Trophoblast cell (in vitro differentiated cells and primary cell): ENCODE data around the gene PTPRU.

Experiments used
- DNase-seq, 2 donors: peaks; one replicate each; pipeline ENCODE4 v3.0.0-alpha.2; 2016
- H2AFZ ChIP-seq: 2 replicates; pipeline ENCODE4 v1.6.1; 2013; ENCODE audit warnings: low read length, moderate library complexity, mild to moderate bottlenecking; ENCODE audit not compliant: insufficient read depth, poor library complexity
- H2AK5ac ChIP-seq: 2 replicates; pipeline ENCODE4 v1.6.1; 2013; ENCODE audit warnings: mild to moderate bottlenecking, low read length
- H2BK120ac ChIP-seq: 2 replicates; pipeline ENCODE4 v1.6.1; 2013; ENCODE audit warnings: low read length, mild to moderate bottlenecking, moderate library complexity; ENCODE audit not compliant: insufficient read depth, poor library complexity
- H2BK12ac ChIP-seq: 2 replicates; pipeline ENCODE4 v1.6.1; 2013; ENCODE audit warnings: mild to moderate bottlenecking, low read length, moderate library complexity
- H2BK5ac ChIP-seq: 2 replicates; pipeline ENCODE4 v1.6.1; 2013; ENCODE audit warnings: low read length, low read depth, moderate library complexity, mild to moderate bottlenecking; ENCODE audit not compliant: poor library complexity
- H3K14ac ChIP-seq: 2 replicates; pipeline ENCODE4 v1.6.1; 2013; ENCODE audit warnings: mild to moderate bottlenecking, low read length
- H3K18ac ChIP-seq: 2 replicates; pipeline ENCODE4 v1.6.1; 2013; ENCODE audit warnings: mild to moderate bottlenecking, low read length
- H3K23ac ChIP-seq: 2 replicates; pipeline ENCODE4 v1.6.1; 2013; ENCODE audit warnings: low read length
- H3K27ac ChIP-seq: 2 replicates; pipeline ENCODE4 v1.5.1; 2013; ENCODE audit warnings: low read depth, mild to moderate bottlenecking, inconsistent platforms, low read length, moderate library complexity
- H3K27me3 ChIP-seq: 2 replicates; pipeline ENCODE4 v1.6.1; 2013; ENCODE audit warnings: inconsistent platforms, mild to moderate bottlenecking, low read length, moderate library complexity; ENCODE audit not compliant: insufficient read depth
- H3K36me3 ChIP-seq, 2 experiments: 1 replicate in 1 of 2; 2 replicates in 1 of 2; pipeline ENCODE4 v1.6.1; 2013; ENCODE audit warnings: low read length in 2 of 2, mild to moderate bottlenecking in 2 of 2, moderate library complexity in 1 of 2; ENCODE audit not compliant: insufficient read depth in 2 of 2, control insufficient read depth in 1 of 2
- H3K4ac ChIP-seq: 2 replicates; pipeline ENCODE4 v1.6.1; 2013; ENCODE audit warnings: low read depth, mild to moderate bottlenecking, low read length, moderate library complexity
- H3K4me1 ChIP-seq, 2 experiments: 1 replicate in 1 of 2; 2 replicates in 1 of 2; pipeline ENCODE4 v1.6.1; 2013; ENCODE audit warnings: low read length in 2 of 2, mild to moderate bottlenecking in 2 of 2, moderate library complexity in 1 of 2; ENCODE audit not compliant: insufficient read depth in 2 of 2, control insufficient read depth in 1 of 2
- H3K4me2 ChIP-seq: 2 replicates; pipeline ENCODE4 v1.6.1; 2013; ENCODE audit warnings: inconsistent platforms, mild to moderate bottlenecking, low read length, moderate library complexity
- H3K4me3 ChIP-seq: 2 replicates; pipeline ENCODE4 v1.5.1; 2013; ENCODE audit warnings: mild to moderate bottlenecking, low read depth, low read length, inconsistent platforms
- H3K79me1 ChIP-seq: one replicate; pipeline ENCODE4 v1.6.1; 2013; ENCODE audit warnings: low read length
- H3K79me2 ChIP-seq: 2 replicates; pipeline ENCODE4 v1.6.1; 2013; ENCODE audit warnings: low read length, mild to moderate bottlenecking; ENCODE audit not compliant: control insufficient read depth, insufficient read depth, poor library complexity
- H3K9ac ChIP-seq: 2 replicates; pipeline ENCODE4 v1.6.1; 2013; ENCODE audit warnings: mild to moderate bottlenecking, low read length
- H3K9me3 ChIP-seq: 2 replicates; pipeline ENCODE4 v1.6.1; 2013; ENCODE audit warnings: low read depth, mild to moderate bottlenecking, control low read depth, inconsistent platforms, low read length; ENCODE audit not compliant: insufficient read depth
- H4K12ac ChIP-seq: 2 replicates; pipeline ENCODE4 v1.6.1; 2013; ENCODE audit warnings: low read depth, mild to moderate bottlenecking, low read length, moderate library complexity
- H4K8ac ChIP-seq: 2 replicates; pipeline ENCODE4 v1.6.1; 2013; ENCODE audit warnings: low read depth, mild to moderate bottlenecking, low read length, moderate library complexity
- H4K91ac ChIP-seq: one replicate; pipeline ENCODE4 v1.6.1; 2013; ENCODE audit warnings: low read depth, mild to moderate bottlenecking, low read length, moderate library complexity
- WGBS: extraction: QIAGEN DNeasy Blood & Tissue Kit; methylation state at CpG from one replicate; pipeline ENCODE4 v1.1.7; 2013; ENCODE audit warnings: missing lambda C conversion rate; ENCODE audit not compliant: insufficient read length, insufficient coverage; ENCODE audit errors: extremely low coverage; 5-methylcytosine and 5-hydroxymethylcytosine counted together

PTPRU gene

GRCh38 chr1:29208442-29208841 is 27.9 kb upstream of the PTPRU start:
- no peaks in the 10 kb centered on the region for H3K79me2 ChIP-seq
- H2BK12ac ChIP-seq, result no peak overlapping the region
- peaks cover 26% of the 10 kb centered on the region in 2 experiments for H3K36me3 ChIP-seq
- H2BK120ac ChIP-seq, result no peak overlapping the region
- no peak overlapping the region for H3K23ac ChIP-seq
- no peak overlapping the region for H2AK5ac ChIP-seq
- H3K9me3 ChIP-seq, result no peaks in the 10 kb centered on the region
- no peak overlapping the region for H3K4me2 ChIP-seq
- no peak overlapping the region for H3K14ac ChIP-seq
- H3K18ac ChIP-seq, result no peak overlapping the region
- no peak overlapping the region for H4K8ac ChIP-seq
- H3K4me3 ChIP-seq, result no peak overlapping the region
- no CpG with 5 or more reads among the region's 4 CpGs for WGBS
- H2AFZ ChIP-seq, result no peak overlapping the region
- H4K12ac ChIP-seq, result no peak overlapping the region
- no peak overlapping the region for H3K27ac ChIP-seq
- no peak overlapping the region for H4K91ac ChIP-seq
- peak in 1 of 2 donors; percentile 42 for DNase-seq
- H2BK5ac ChIP-seq, result no peak overlapping the region
- no peaks in the 10 kb centered on the region for H3K79me1 ChIP-seq
- no peak overlapping the region for H3K9ac ChIP-seq
- no peaks in the 10 kb centered on the region for H3K27me3 ChIP-seq
- peaks cover 2% of the 10 kb centered on the region in 2 experiments for H3K4me1 ChIP-seq
- no peak overlapping the region for H3K4ac ChIP-seq

- H2AK5ac ChIP-seq, result no peak overlapping the region
- no peak overlapping the region for H3K4me2 ChIP-seq
- no peaks in the 10 kb centered on the region for H3K79me2 ChIP-seq
- H3K36me3 ChIP-seq, result peaks cover 26 to 27% of the 10 kb centered on the region in 2 experiments
- H3K18ac ChIP-seq, result no peak overlapping the region
- no peak overlapping the region for H2BK120ac ChIP-seq
- no peak overlapping the region for H3K23ac ChIP-seq
- H3K79me1 ChIP-seq, result no peaks in the 10 kb centered on the region
- DNase-seq, result peak in 1 of 2 donors; percentile 54
- no peak overlapping the region for H2AFZ ChIP-seq
- H2BK12ac ChIP-seq, result no peak overlapping the region
- no peak overlapping the region for H4K91ac ChIP-seq
- H3K4me1 ChIP-seq, result peaks cover 2% of the 10 kb centered on the region in 2 experiments
- H3K27ac ChIP-seq, result no peak overlapping the region
- no CpG with 5 or more reads among the region's 5 CpGs for WGBS
- H4K8ac ChIP-seq, result no peak overlapping the region
- H3K4me3 ChIP-seq, result no peak overlapping the region
- H2BK5ac ChIP-seq, result no peak overlapping the region
- no peak overlapping the region for H3K4ac ChIP-seq
- H4K12ac ChIP-seq, result no peak overlapping the region
- H3K14ac ChIP-seq, result no peak overlapping the region
- H3K27me3 ChIP-seq, result no peaks in the 10 kb centered on the region
- no peaks in the 10 kb centered on the region for H3K9me3 ChIP-seq
- H3K9ac ChIP-seq, result no peak overlapping the region
These were observed 27.1 kb upstream of the PTPRU start for GRCh38 chr1:29209173-29209572.

DNA sequence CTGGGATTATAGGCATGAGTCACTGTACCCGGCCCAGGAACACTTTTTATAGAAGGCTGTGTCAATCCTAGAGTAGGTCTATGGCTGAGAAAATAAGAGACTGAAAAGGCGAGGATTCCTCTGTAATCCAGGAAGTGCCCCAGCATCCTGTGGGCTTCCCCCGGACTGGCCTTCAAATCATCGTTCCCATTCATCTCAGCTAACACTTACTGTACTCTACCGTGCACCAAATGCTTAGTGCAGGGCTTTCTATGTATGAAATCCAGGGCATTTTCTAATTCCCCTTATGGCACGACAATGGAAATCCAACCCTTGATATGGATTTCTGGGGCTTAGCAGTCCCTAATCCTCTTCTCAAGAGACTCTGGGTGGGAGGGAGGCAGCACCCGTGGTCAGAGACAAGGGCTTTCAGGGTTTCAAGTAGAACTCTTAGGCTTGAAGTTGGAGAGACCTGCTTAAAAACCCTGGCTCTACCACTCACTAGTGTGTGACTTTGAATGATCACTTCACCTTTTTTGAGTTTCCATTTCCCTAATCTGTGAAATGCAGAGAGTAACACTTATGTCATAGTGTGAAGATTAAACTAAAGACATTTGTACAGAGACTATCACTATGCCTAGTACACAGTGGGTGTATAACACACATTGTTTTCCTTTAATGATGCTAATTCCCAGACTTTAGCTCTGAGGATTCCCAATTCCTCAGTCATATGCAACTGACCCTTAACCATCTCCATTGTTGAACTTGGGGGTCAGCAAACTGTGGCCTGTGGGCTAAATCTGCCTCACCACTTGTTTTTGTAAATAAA is 25.8 kb upstream of the PTPRU start:
- Histone ChIP-seq H2BK120ac (no peak overlapping the region), H4K91ac (no peak overlapping the region), H3K79me1 (no peaks in the 10 kb centered on the region), H3K9me3 (no peaks in the 10 kb centered on the region), H4K12ac (no peak overlapping the region), H3K36me3 (peaks cover 23 to 31% of the 10 kb centered on the region in 2 experiments), H3K14ac (no peak overlapping the region), H3K4me2 (no peak overlapping the region), H3K18ac (no peak overlapping the region), H3K23ac (no peak overlapping the region), H3K4ac (no peak overlapping the region), H2AFZ (no peak overlapping the region), H3K79me2 (no peaks in the 10 kb centered on the region), H3K27me3 (no peaks in the 10 kb centered on the region), H2BK5ac (no peak overlapping the region), H3K27ac (no peak overlapping the region), H4K8ac (no peak overlapping the region), H3K9ac (no peak overlapping the region), H3K4me3 (no peak overlapping the region), H3K4me1 (peaks cover 2% of the 10 kb centered on the region in 2 experiments), H2AK5ac (no peak overlapping the region), H2BK12ac (no peak overlapping the region)
- WGBS, result no CpG with 5 or more reads among the region's 7 CpGs
- DNase-seq, result no peak

GRCh38 chr1:29211086-29212030 is 25.0 kb upstream of the PTPRU start:
- no peak overlapping the region for H3K14ac ChIP-seq
- no peak overlapping the region for H4K8ac ChIP-seq
- no peaks in the 10 kb centered on the region for H3K9me3 ChIP-seq
- H3K4ac ChIP-seq, result no peak overlapping the region
- H3K4me2 ChIP-seq, result no peak overlapping the region
- H2BK5ac ChIP-seq, result no peak overlapping the region
- H4K91ac ChIP-seq, result no peak overlapping the region
- H3K4me3 ChIP-seq, result no peak overlapping the region
- no peak for DNase-seq
- no peak overlapping the region for H2BK120ac ChIP-seq
- no peak overlapping the region for H2AK5ac ChIP-seq
- WGBS, result no CpG with 5 or more reads among the region's 12 CpGs
- no peak overlapping the region for H2BK12ac ChIP-seq
- peaks cover 2% of the 10 kb centered on the region in 2 experiments for H3K4me1 ChIP-seq
- no peaks in the 10 kb centered on the region for H3K27me3 ChIP-seq
- H3K23ac ChIP-seq, result no peak overlapping the region
- no peaks in the 10 kb centered on the region for H3K79me1 ChIP-seq
- no peaks in the 10 kb centered on the region for H3K79me2 ChIP-seq
- no peak overlapping the region for H2AFZ ChIP-seq
- no peak overlapping the region for H3K27ac ChIP-seq
- H4K12ac ChIP-seq, result no peak overlapping the region
- H3K36me3 ChIP-seq, result peaks cover 28 to 33% of the 10 kb centered on the region in 2 experiments
- no peak overlapping the region for H3K18ac ChIP-seq
- no peak overlapping the region for H3K9ac ChIP-seq
